Gastrocnemius medialis (tissue), 4 donors: Measurements from ENCODE around the gene DPF1. TPM values are rescaled to one million over a fixed set of nuclear protein-coding genes. Genes with fewer than 3 reads are reported as not detected.

Experiments used
- ATAC-seq, 2 donors: fragments of 150-250 bp; one replicate each; pipeline ENCODE4 v1.9.1; 2016
- DNase-seq, 2 donors: peaks; one replicate each; pipeline ENCODE4 v3.0.0-alpha.2; 2019
- H3K27ac ChIP-seq, 4 donors: fragments of 200-600 bp; sonication (generic); 1 replicate in 1 of 4; 2 replicates in 3 of 4; pipeline ENCODE4 v1.5.1; 2016 to 2018; ENCODE audit warnings: mild to moderate bottlenecking in 2 of 4, moderate library complexity in 1 of 4
- H3K27me3 ChIP-seq, 3 donors: fragments of 200-600 bp; sonication (generic) in 2 of 3; 1 replicate in 1 of 3; 2 replicates in 2 of 3; pipeline versions ENCODE4 v1.5.1 to v1.6.0; 2016 to 2019; ENCODE audit warnings: mild to moderate bottlenecking in 1 of 3, moderate library complexity in 1 of 3
- H3K36me3 ChIP-seq, 2 donors: fragments of 200-600 bp; sonication (generic) in 1 of 2; one replicate each; pipeline ENCODE4 v1.5.1; 2017 to 2018
- H3K4me1 ChIP-seq, 2 donors: fragments of 200-600 bp; sonication (generic) in 1 of 2; one replicate each; pipeline ENCODE4 v1.5.1; 2016 to 2017; ENCODE audit warnings: mild to moderate bottlenecking in 2 of 2
- H3K4me3 ChIP-seq, 4 donors: fragments of 200-600 bp; sonication (generic) in 3 of 4; 1 replicate in 1 of 4; 2 replicates in 3 of 4; pipeline ENCODE4 v1.5.1; 2016 to 2019; ENCODE audit warnings: mild to moderate bottlenecking in 2 of 4
- H3K9me3 ChIP-seq, 3 donors: fragments of 200-600 bp; sonication (generic) in 2 of 3; 1 replicate in 1 of 3; 2 replicates in 2 of 3; pipeline ENCODE4 v1.5.1; 2016 to 2019
- CTCF ChIP-seq, 5 experiments: fragments of 450-650 bp in 3 of 5; fragments of 200-600 bp in 2 of 5; sonication (generic) in 2 of 5; IDR thresholded peaks in 4 of 5; conservative IDR thresholded peaks in 1 of 5; 1 replicate in 4 of 5; 2 replicates in 1 of 5; pipeline ENCODE4 v1.5.1; 2016 to 2019; ENCODE audit warnings: antibody characterized with exemption in 5 of 5, mild to moderate bottlenecking in 3 of 5, moderate library complexity in 3 of 5
- POLR2A ChIP-seq, 2 donors: fragments of 450-650 bp; IDR thresholded peaks; one replicate each; pipeline ENCODE4 v1.6.1; 2017; ENCODE audit warnings: antibody characterized with exemption in 2 of 2, mild to moderate bottlenecking in 2 of 2, moderate library complexity in 2 of 2
- in situ Hi-C, 4 donors: fragments of 200-750 bp; cut with MboI; loops; one replicate each; pipeline versions ENCODE4 v1.15.0 to v1.8.0; 2017; ENCODE audit warnings: low sequenced_read_pairs in 4 of 4
- intact Hi-C: fragments of 100-400 bp; cut with DNase I; formaldehyde crosslinking; loops from one replicate; pipeline ENCODE4 v1.15.1; 2023; ENCODE audit warnings: low total_unique reads
- total RNA-seq, 4 donors: library from RNA; depleted of rRNA; stranded (reverse); fragments of >200 nt; gene quantifications; one replicate each; pipeline versions ENCODE4 v1.1.0 to v1.2.3, GENCODE V29; 2016

DPF1 gene
- total RNA-seq, 4 donors from 2014 or later, result not detected

- in situ Hi-C loops (loop anchor here in 1 of 4 donors (25.0 kb wide), 1 partner anchor 359 kb away; no protein-coding TSS in a partner anchor), intact Hi-C loops (loop anchor here (10.0 kb wide), 1 partner anchor 341 kb away; the partner anchor contains the start of genes SIPA1L3 and WDR87)
- Histone ChIP-seq H3K4me3 (no peak overlapping the region), H3K9me3 (no peaks in the 10 kb centered on the region), H3K27ac (peak overlapping the region in 3 of 4 donors; percentile 25 to 41 (median 30)), H3K4me1 (peaks cover 3 to 6% of the 10 kb centered on the region in 2 donors), H3K27me3 (peaks cover 0 to 6% (median 0%) of the 10 kb centered on the region in 3 donors), H3K36me3 (no peaks in the 10 kb centered on the region)
- TF ChIP-seq CTCF (IDR thresholded peaks at IDR 0.05 in 4 of 5, conservative IDR thresholded peaks at IDR 0.05 in 1 of 5) (no peak), POLR2A (IDR thresholded peaks at IDR 0.05) (no peak)
- DNase-seq (no peak), ATAC-seq (no peak)
These were observed 21.9 kb upstream of the DPF1 start for GRCh38 chr19:38245826-38246498.

GRCh38 chr19:38243279-38243673 is 19.3 kb upstream of the DPF1 start:
- no peak for DNase-seq
- Histone ChIP-seq H3K4me1 (peaks cover 3% of the 10 kb centered on the region in 2 donors), H3K27me3 (peaks cover 0 to 6% (median 0%) of the 10 kb centered on the region in 3 donors), H3K4me3 (peak overlapping the region in 1 of 4 donors; percentile 34), H3K27ac (no peak overlapping the region), H3K36me3 (no peaks in the 10 kb centered on the region), H3K9me3 (no peaks in the 10 kb centered on the region)
- in situ Hi-C loops (loop anchor here (5.0 to 25.0 kb wide), 2 partner anchors 89 to 356 kb away; no protein-coding TSS in a partner anchor), intact Hi-C loops (loop anchor here (10.0 kb wide), 1 partner anchor 338 kb away; the partner anchor contains the start of genes SIPA1L3 and WDR87)
- TF ChIP-seq CTCF (IDR thresholded peaks at IDR 0.05 in 4 of 5, conservative IDR thresholded peaks at IDR 0.05 in 1 of 5), result no peak
- TF ChIP-seq POLR2A (IDR thresholded peaks at IDR 0.05), result no peak
- ATAC-seq, result no peak

DNA sequence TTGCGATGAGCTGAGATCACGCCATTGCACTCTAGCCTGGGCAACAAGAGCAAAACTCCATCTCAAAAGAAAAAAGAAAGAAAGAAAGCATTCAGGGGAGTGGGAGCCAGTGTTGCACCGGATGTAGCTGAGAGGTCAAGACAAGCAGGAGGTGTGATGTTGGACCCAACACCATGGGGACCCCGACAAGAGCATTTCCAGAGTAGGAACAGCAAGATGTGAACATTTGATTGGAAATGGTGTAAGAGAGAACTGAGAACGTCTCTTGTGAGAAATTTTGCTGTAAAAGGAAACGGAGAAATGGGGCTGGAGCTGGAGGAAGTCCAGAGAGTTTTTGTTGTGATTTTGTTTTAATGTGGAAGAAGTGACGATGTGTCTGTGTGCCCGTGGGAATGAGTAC is 15.8 kb upstream of the DPF1 start:
- no peaks in the 10 kb centered on the region for H3K36me3 ChIP-seq
- ATAC-seq, result no peak
- H3K27me3 ChIP-seq, result peaks cover 0 to 4% (median 0%) of the 10 kb centered on the region in 3 donors
- DNase-seq, result no peak
- H3K9me3 ChIP-seq, result no peaks in the 10 kb centered on the region
- in situ Hi-C loops (loop anchor here (5.0 to 25.0 kb wide), 2 partner anchors 92 to 353 kb away; no protein-coding TSS in a partner anchor), intact Hi-C loops (loop anchor here (10.0 kb wide), 1 partner anchor 335 kb away; the partner anchor contains the start of genes SIPA1L3 and WDR87)
- H3K4me3 ChIP-seq, result no peak overlapping the region
- H3K27ac ChIP-seq, result peak overlapping the region in 1 of 4 donors; percentile 46
- TF ChIP-seq CTCF (IDR thresholded peaks at IDR 0.05 in 4 of 5, conservative IDR thresholded peaks at IDR 0.05 in 1 of 5) (no peak), POLR2A (IDR thresholded peaks at IDR 0.05) (no peak)
- peaks cover 3% of the 10 kb centered on the region in 2 donors for H3K4me1 ChIP-seq

- in situ Hi-C loops (loop anchor here in 1 of 4 donors (25.0 kb wide), 1 partner anchor 347 kb away; no protein-coding TSS in a partner anchor), intact Hi-C loops (loop anchor here (2.0 kb wide), 1 partner anchor 100 kb away; the partner anchor contains the start of gene CATSPERG)
- no peaks in the 10 kb centered on the region for H3K36me3 ChIP-seq
- no peaks in the 10 kb centered on the region for H3K9me3 ChIP-seq
- peaks cover 6 to 12% (median 9%) of the 10 kb centered on the region in 3 donors for H3K27me3 ChIP-seq
- no peaks in the 10 kb centered on the region for H3K4me1 ChIP-seq
- DNase-seq (no peak), ATAC-seq (no peak)
- TF ChIP-seq CTCF (IDR thresholded peaks at IDR 0.05 in 4 of 5, conservative IDR thresholded peaks at IDR 0.05 in 1 of 5) (no peak), POLR2A (IDR thresholded peaks at IDR 0.05) (no peak)
- H3K4me3 ChIP-seq, result no peak overlapping the region
- no peak overlapping the region for H3K27ac ChIP-seq
These were observed 10.6 kb upstream of the DPF1 start for GRCh38 chr19:38234615-38235014.
